ENCODE results near the gene JCAD. TPM values are rescaled to one million over a fixed set of nuclear protein-coding genes. Genes with fewer than 3 reads are reported as not detected.

Gene JCAD
- total RNA-seq, 1 experiment from 2014 or later, result 0.54 TPM

GRCh38 chr10:30055226-30055662 is 4.1 kb downstream of the JCAD start:
- CTCF ChIA-PET, result no interaction called here
- Mint-ChIP-seq H3K9me3 (ENCODE audit: low read depth, unreplicated experiment) (no peaks in the 10 kb centered on the region), H3K36me3 (ENCODE audit: insufficient read depth, unreplicated experiment) (peaks cover 9% of the 10 kb centered on the region), H3K27ac (ENCODE audit: unreplicated experiment) (no peak overlapping the region), H3K27me3 (ENCODE audit: unreplicated experiment) (peaks cover 18% of the 10 kb centered on the region), H3K4me3 (ENCODE audit: low read depth, unreplicated experiment) (no peak overlapping the region), H3K4me1 (ENCODE audit: low read depth, unreplicated experiment) (peaks cover 21% of the 10 kb centered on the region)
- BruUV-seq (replicated peaks), result no TSS peak
- no peak for TF ChIP-seq CTCF (IDR thresholded peaks at IDR 0.05; ENCODE audit: unreplicated experiment)
- intact Hi-C loops (cut with micrococcal nuclease; ENCODE audit: unreplicated experiment), result no loop called here
- no peak for DNase-seq

DNA sequence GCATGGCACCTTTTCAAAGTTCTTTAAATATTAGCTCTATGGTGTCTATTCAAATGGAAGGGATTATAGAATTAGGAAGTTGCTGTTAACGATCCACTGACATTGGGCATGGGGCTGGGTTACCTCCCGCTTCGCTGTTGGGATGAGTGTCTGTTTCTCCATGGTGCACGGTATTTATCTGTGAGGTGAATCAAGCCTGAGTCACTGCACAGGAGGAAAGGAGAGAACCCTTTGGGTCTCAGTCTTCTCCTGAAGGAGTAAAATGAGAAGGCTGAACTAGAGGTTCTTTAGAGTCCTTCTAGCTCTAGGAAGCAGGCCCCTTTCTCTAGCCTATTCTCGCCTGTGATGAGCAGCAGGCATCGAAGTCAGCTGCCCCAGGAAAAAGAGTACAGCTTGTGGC is 7.3 kb downstream of the JCAD start:
- CTCF ChIA-PET, result no interaction called here
- no peaks in the 10 kb centered on the region for H3K9me3 Mint-ChIP-seq (ENCODE audit: low read depth, unreplicated experiment)
- no peak overlapping the region for H3K27ac Mint-ChIP-seq (ENCODE audit: unreplicated experiment)
- no TSS peak for BruUV-seq (replicated peaks)
- H3K4me1 Mint-ChIP-seq (ENCODE audit: low read depth, unreplicated experiment), result no peaks in the 10 kb centered on the region
- peaks cover 34% of the 10 kb centered on the region for H3K27me3 Mint-ChIP-seq (ENCODE audit: unreplicated experiment)
- no peak for TF ChIP-seq CTCF (IDR thresholded peaks at IDR 0.05; ENCODE audit: unreplicated experiment)
- intact Hi-C loops (cut with micrococcal nuclease; ENCODE audit: unreplicated experiment), result no loop called here
- H3K4me3 Mint-ChIP-seq (ENCODE audit: low read depth, unreplicated experiment), result no peak overlapping the region
- no peaks in the 10 kb centered on the region for H3K36me3 Mint-ChIP-seq (ENCODE audit: insufficient read depth, unreplicated experiment)
- no peak for DNase-seq

DNA sequence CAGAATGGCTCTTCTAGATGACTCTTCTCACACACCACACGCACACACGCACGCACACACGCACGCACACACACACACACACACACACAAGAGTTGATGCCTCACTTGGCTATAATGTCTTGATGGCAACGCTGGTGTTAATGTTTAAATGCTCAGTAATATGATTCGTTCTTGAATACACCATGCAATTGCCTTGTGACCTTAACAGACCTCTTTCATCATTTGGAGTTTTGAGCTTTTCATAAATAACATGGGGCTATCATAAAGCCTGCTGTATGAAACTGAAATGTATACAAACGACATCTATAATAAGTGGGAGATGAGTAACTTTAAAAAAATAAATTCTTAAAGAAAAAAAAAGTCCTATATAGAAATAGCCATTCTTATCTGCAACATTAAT is 8.2 kb downstream of the JCAD start:
- intact Hi-C loops (cut with micrococcal nuclease; ENCODE audit: unreplicated experiment), result no loop called here

GRCh38 chr10:30050411-30050810 is 9.0 kb downstream of the JCAD start:
- Mint-ChIP-seq H3K9me3 (ENCODE audit: low read depth, unreplicated experiment) (no peaks in the 10 kb centered on the region), H3K27me3 (ENCODE audit: unreplicated experiment) (peaks cover 45% of the 10 kb centered on the region), H3K36me3 (ENCODE audit: insufficient read depth, unreplicated experiment) (no peaks in the 10 kb centered on the region), H3K4me3 (ENCODE audit: low read depth, unreplicated experiment) (no peak overlapping the region), H3K27ac (ENCODE audit: unreplicated experiment) (no peak overlapping the region), H3K4me1 (ENCODE audit: low read depth, unreplicated experiment) (no peaks in the 10 kb centered on the region)
- DNase-seq, result no peak
- BruUV-seq (replicated peaks), result no TSS peak
- no peak for TF ChIP-seq CTCF (IDR thresholded peaks at IDR 0.05; ENCODE audit: unreplicated experiment)
- CTCF ChIA-PET, result interaction anchor here (0.6 kb wide), 1 partner anchor 9 kb away, joined by 3 read pairs; no protein-coding TSS in a partner anchor
- intact Hi-C loops (cut with micrococcal nuclease; ENCODE audit: unreplicated experiment), result no loop called here

More for the DNA sequence above, 8.2 kb downstream of the JCAD start:
- no peak for DNase-seq
- Mint-ChIP-seq H3K36me3 (ENCODE audit: insufficient read depth, unreplicated experiment) (no peaks in the 10 kb centered on the region), H3K4me1 (ENCODE audit: low read depth, unreplicated experiment) (no peaks in the 10 kb centered on the region), H3K27ac (ENCODE audit: unreplicated experiment) (no peak overlapping the region), H3K4me3 (ENCODE audit: low read depth, unreplicated experiment) (no peak overlapping the region), H3K9me3 (ENCODE audit: low read depth, unreplicated experiment) (no peaks in the 10 kb centered on the region), H3K27me3 (ENCODE audit: unreplicated experiment) (peaks cover 36% of the 10 kb centered on the region)
- TF ChIP-seq CTCF (IDR thresholded peaks at IDR 0.05; ENCODE audit: unreplicated experiment), result no peak
- CTCF ChIA-PET, result interaction anchor here (0.6 kb wide), 1 partner anchor 415 kb away, joined by 3 read pairs; no protein-coding TSS in a partner anchor
- no TSS peak for BruUV-seq (replicated peaks)

Measured in Calu3 (cell line).